Measurements from ENCODE around the gene TASP1. TPM values are rescaled to one million over a fixed set of nuclear protein-coding genes. Genes with fewer than 3 reads are reported as not detected.

The TASP1 gene
- total and polyA plus RNA-seq, 8 donors = 2.9 to 33.8 (median 6.9) TPM

- 94 to 99% (median 98%) methylated on average over 4 of the region's 4 CpGs for WGBS, 5 donors
- H3K27ac ChIP-seq = no peak overlapping the region
These were observed 103.1 kb downstream of the TASP1 start for GRCh38 chr20:13535627-13536026.

GRCh38 chr20:13533946-13534345, 104.8 kb downstream of the TASP1 start:
- Histone ChIP-seq H3K36me3 (peaks cover 0 to 29% (median 12%) of the 10 kb centered on the region in 4 donors), H3K27me3 (no peaks in the 10 kb centered on the region), H3K27ac (no peak overlapping the region), H3K9me3 (no peaks in the 10 kb centered on the region), H3K4me3 (no peak overlapping the region), H3K4me1 (no peaks in the 10 kb centered on the region)
- no peak for DNase-seq
- 89 to 95% (median 94%) methylated on average over 5 of the region's 5 CpGs for WGBS, 5 donors
- no peak for TF ChIP-seq EP300 (IDR thresholded peaks at IDR 0.05)
- no peak for TF ChIP-seq POLR2AphosphoS5 (IDR thresholded peaks at IDR 0.05)
- TF ChIP-seq POLR2A (IDR thresholded peaks at IDR 0.05) = no peak
- no peak for TF ChIP-seq CTCF (IDR thresholded peaks at IDR 0.05)
- intact Hi-C loops (cut with DNase I; ENCODE audit: low total_unique reads) = no loop called here

More at GRCh38 chr20:13535627-13536026, 103.1 kb downstream of the TASP1 start:
- TF ChIP-seq EP300 (IDR thresholded peaks at IDR 0.05) (no peak), POLR2A (IDR thresholded peaks at IDR 0.05) (no peak), POLR2AphosphoS5 (IDR thresholded peaks at IDR 0.05) (no peak), CTCF (IDR thresholded peaks at IDR 0.05) (no peak)
- Histone ChIP-seq H3K36me3 (peaks cover 0 to 29% (median 12%) of the 10 kb centered on the region in 4 donors), H3K9me3 (no peaks in the 10 kb centered on the region), H3K27me3 (no peaks in the 10 kb centered on the region), H3K4me3 (no peak overlapping the region), H3K4me1 (no peaks in the 10 kb centered on the region)
- DNase-seq = no peak
- intact Hi-C loops (cut with DNase I; ENCODE audit: low total_unique reads) = no loop called here

GRCh38 chr20:13530146-13530545, 108.6 kb downstream of the TASP1 start:
- Histone ChIP-seq H3K36me3 (peaks cover 3 to 62% (median 28%) of the 10 kb centered on the region in 4 donors), H3K27me3 (no peaks in the 10 kb centered on the region), H3K9me3 (no peaks in the 10 kb centered on the region), H3K4me3 (no peak overlapping the region), H3K27ac (no peak overlapping the region), H3K4me1 (no peaks in the 10 kb centered on the region)
- TF ChIP-seq CTCF (IDR thresholded peaks at IDR 0.05) = no peak
- no peak for TF ChIP-seq POLR2A (IDR thresholded peaks at IDR 0.05)
- no peak for TF ChIP-seq POLR2AphosphoS5 (IDR thresholded peaks at IDR 0.05)
- no peak for TF ChIP-seq EP300 (IDR thresholded peaks at IDR 0.05)
- 90 to 97% (median 94%) methylated on average over 3 of the region's 3 CpGs for WGBS, 5 donors
- intact Hi-C loops (cut with DNase I; ENCODE audit: low total_unique reads) = no loop called here
- DNase-seq = no peak

GRCh38 chr20:13526551-13526950, 112.2 kb downstream of the TASP1 start:
- H3K36me3 ChIP-seq = peaks cover 3 to 71% (median 45%) of the 10 kb centered on the region in 4 donors
- no peak overlapping the region for H3K27ac ChIP-seq
- intact Hi-C loops (cut with DNase I; ENCODE audit: low total_unique reads) = no loop called here
- no peaks in the 10 kb centered on the region for H3K4me1 ChIP-seq
- TF ChIP-seq POLR2AphosphoS5 (IDR thresholded peaks at IDR 0.05) = no peak
- TF ChIP-seq CTCF (IDR thresholded peaks at IDR 0.05) = no peak
- no peak for TF ChIP-seq EP300 (IDR thresholded peaks at IDR 0.05)
- TF ChIP-seq POLR2A (IDR thresholded peaks at IDR 0.05) = no peak
- no peaks in the 10 kb centered on the region for H3K27me3 ChIP-seq
- no peak for DNase-seq
- H3K4me3 ChIP-seq = no peak overlapping the region
- H3K9me3 ChIP-seq = no peaks in the 10 kb centered on the region
- 93 to 100% (median 95%) methylated on average over 1 of the region's 1 CpG for WGBS, 5 donors
